Peyer's patch (tissue), 4 donors: Measurements from ENCODE around the gene PABPN1L. TPM values are rescaled to one million over a fixed set of nuclear protein-coding genes. Genes with fewer than 3 reads are reported as not detected.

ENCODE experiments used
- DNase-seq, 3 donors: peaks; one replicate each; pipeline ENCODE4 v3.0.0-alpha.2; 2017 to 2019
- H3K27ac ChIP-seq, 4 donors: fragments of 200-600 bp; sonication (generic); one replicate each; pipeline ENCODE4 v1.5.1; 2016 to 2019
- H3K27me3 ChIP-seq, 2 donors: fragments of 200-600 bp; sonication (generic); one replicate each; pipeline ENCODE4 v1.5.1; 2019
- H3K36me3 ChIP-seq, 3 donors: fragments of 200-600 bp; sonication (generic); one replicate each; pipeline ENCODE4 v1.5.1; 2016 to 2019
- H3K4me1 ChIP-seq, 4 donors: fragments of 200-600 bp; sonication (generic); one replicate each; pipeline ENCODE4 v1.5.1; 2016 to 2019
- H3K4me3 ChIP-seq, 4 donors: fragments of 200-600 bp; sonication (generic); 1 replicate in 3 of 4; 2 replicates in 1 of 4; pipeline ENCODE4 v1.5.1; 2016 to 2019; ENCODE audit warnings: mild to moderate bottlenecking in 1 of 4
- H3K9me3 ChIP-seq, 4 donors: fragments of 200-600 bp; sonication (generic); one replicate each; pipeline ENCODE4 v1.5.1; 2016 to 2019; ENCODE audit warnings: mild to moderate bottlenecking in 1 of 4
- POLR2A ChIP-seq, 2 donors: fragments of 450-650 bp; IDR thresholded peaks; one replicate each; pipeline ENCODE4 v1.5.1; 2017; ENCODE audit warnings: antibody characterized with exemption in 2 of 2, mild to moderate bottlenecking in 2 of 2, moderate library complexity in 2 of 2
- total RNA-seq, 4 donors: library from RNA; depleted of rRNA; stranded (reverse); fragments of >200 nt; gene quantifications; one replicate each; pipeline ENCODE4 v1.1.0, GENCODE V29; 2016
- TF ChIP-seq, protein P1 (sequence below), 6 experiments: fragments of 450-650 bp in 4 of 6; fragments of 200-600 bp in 2 of 6; sonication (generic) in 1 of 6; IDR thresholded peaks; one replicate each; pipeline ENCODE4 v1.5.1; 2017 to 2019; ENCODE audit warnings: antibody characterized with exemption in 6 of 6, mild to moderate bottlenecking in 3 of 6, moderate library complexity in 1 of 6

The PABPN1L gene
- total RNA-seq, 4 donors from 2014 or later, result not detected

DNA sequence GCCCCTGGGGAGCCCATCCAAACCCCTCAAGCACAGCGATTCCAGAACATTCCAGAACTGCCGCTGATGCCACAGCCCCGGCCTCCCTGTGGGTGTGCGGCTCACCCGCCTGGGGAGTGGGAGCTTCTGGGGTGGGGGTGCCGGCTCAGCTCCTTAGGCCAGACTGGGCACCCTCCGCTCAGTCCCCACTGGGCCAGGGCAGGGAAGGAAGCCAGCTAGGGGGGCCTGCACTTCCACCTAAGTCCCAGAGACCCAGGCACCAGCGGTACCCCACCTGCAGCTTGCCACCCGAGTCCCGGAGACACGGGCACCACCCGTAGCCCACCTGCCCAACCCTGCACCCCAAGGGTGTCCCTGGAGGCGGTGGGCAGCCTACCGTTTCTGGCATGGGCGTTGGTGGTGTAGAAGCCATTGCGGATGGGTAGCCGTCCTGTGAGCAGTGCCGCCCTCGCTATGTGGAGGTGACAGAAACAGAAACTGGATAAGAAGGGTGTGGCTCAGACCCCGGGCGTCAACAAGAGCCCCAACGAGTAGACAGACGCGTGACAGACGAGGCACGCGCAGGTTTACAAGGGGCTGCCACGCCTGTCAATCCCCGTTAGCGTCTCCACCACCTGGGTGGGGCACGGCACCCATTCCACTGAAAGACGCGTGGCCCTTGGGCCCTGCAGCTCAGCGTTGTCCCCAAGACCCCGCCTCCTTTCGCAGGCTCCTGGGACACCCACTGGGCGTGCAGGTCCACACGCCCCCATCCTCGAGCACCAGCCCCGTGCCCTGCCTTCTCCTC is 24.7 kb downstream of the PABPN1L start:
- Histone ChIP-seq H3K4me1 (no peaks in the 10 kb centered on the region), H3K9me3 (no peaks in the 10 kb centered on the region), H3K4me3 (no peak overlapping the region), H3K36me3 (peaks cover 0 to 20% (median 0%) of the 10 kb centered on the region in 3 donors), H3K27me3 (no peaks in the 10 kb centered on the region), H3K27ac (no peak overlapping the region)
- no peak for DNase-seq
- TF ChIP-seq, protein P1, sequence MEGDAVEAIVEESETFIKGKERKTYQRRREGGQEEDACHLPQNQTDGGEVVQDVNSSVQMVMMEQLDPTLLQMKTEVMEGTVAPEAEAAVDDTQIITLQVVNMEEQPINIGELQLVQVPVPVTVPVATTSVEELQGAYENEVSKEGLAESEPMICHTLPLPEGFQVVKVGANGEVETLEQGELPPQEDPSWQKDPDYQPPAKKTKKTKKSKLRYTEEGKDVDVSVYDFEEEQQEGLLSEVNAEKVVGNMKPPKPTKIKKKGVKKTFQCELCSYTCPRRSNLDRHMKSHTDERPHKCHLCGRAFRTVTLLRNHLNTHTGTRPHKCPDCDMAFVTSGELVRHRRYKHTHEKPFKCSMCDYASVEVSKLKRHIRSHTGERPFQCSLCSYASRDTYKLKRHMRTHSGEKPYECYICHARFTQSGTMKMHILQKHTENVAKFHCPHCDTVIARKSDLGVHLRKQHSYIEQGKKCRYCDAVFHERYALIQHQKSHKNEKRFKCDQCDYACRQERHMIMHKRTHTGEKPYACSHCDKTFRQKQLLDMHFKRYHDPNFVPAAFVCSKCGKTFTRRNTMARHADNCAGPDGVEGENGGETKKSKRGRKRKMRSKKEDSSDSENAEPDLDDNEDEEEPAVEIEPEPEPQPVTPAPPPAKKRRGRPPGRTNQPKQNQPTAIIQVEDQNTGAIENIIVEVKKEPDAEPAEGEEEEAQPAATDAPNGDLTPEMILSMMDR (IDR thresholded peaks at IDR 0.05), result no peak
- TF ChIP-seq POLR2A (IDR thresholded peaks at IDR 0.05), result no peak

DNA sequence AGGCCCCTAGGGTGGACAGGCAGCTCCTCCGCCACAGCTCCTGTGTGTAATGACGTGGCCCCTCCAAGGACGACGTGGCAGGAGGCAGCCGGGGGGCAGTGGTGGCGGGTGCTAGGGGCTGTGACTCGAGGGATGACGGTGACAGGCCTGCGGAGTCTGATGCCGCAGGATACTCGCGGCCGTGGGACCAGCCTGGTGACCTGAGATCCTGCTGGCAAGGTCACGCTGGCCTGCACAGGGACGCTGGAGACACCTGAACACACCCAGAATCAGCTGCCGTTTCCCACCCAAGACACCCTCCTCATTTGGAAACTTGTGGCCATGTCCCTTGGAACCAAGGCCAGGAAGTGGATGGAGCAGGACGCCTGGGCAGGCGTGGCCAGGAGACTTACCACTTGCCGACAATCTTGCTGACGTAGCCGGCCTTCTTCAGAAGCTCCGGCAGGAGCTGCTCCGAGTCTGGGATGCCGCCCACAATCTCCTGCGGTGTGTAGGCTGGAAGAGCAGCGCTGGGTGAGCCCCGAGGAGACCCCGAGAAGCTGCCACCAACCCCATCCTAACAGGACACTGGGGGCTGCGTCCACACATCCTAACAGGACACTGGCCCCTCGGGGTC is 25.8 kb downstream of the PABPN1L start:
- Histone ChIP-seq H3K4me1 (no peaks in the 10 kb centered on the region), H3K4me3 (no peak overlapping the region), H3K9me3 (no peaks in the 10 kb centered on the region), H3K27ac (no peak overlapping the region), H3K36me3 (peaks cover 0 to 20% (median 0%) of the 10 kb centered on the region in 3 donors), H3K27me3 (no peaks in the 10 kb centered on the region)
- TF ChIP-seq, protein P1 (IDR thresholded peaks at IDR 0.05), result no peak
- TF ChIP-seq POLR2A (IDR thresholded peaks at IDR 0.05), result no peak
- no peak for DNase-seq

DNA sequence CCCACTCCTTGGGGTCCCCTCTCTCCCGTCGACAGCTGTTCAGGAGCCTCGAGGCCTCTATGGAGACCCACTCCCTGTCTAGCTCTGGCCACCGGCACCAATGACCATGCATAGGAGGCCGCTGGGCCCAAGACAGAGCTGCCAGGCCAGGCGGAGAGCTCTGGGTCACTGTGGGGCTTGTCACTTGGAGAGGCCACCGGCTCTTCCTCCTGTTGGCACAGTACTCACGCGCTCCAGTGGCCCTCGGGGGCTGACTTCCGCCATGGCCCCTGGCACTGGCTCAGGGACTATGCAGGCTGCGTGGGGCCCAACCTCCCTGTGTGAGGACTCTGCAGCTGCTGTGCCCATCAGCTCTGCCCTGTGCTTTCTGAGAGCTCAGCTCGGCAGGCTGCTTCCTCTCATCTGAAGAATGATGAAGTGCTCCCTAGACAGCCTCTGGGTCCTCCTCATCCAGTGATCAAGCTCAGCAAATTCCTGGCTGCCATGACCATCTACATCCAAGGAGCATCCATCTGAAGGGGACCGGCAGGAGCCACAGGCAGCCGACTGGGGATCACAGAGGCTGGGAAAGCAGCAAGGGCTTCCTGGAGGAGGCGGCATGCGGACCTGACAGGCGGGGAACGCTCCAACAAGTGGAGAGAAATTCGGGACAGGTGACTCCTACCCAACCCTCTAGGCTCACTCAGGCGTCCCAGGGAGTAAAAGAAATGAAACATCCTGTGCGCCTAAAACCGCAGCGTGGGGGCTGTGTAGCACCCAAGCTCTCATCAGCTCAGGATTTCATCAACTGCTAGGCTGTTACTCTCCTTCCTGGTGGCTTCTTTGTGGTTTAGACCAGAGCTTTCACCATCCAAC is 26.5 kb downstream of the PABPN1L start:
- H3K27ac ChIP-seq, result no peak overlapping the region
- H3K4me3 ChIP-seq, result no peak overlapping the region
- H3K4me1 ChIP-seq, result no peaks in the 10 kb centered on the region
- no peak for TF ChIP-seq POLR2A (IDR thresholded peaks at IDR 0.05)
- TF ChIP-seq, protein P1 (IDR thresholded peaks at IDR 0.05), result no peak
- peaks cover 0 to 27% (median 0%) of the 10 kb centered on the region in 3 donors for H3K36me3 ChIP-seq
- no peaks in the 10 kb centered on the region for H3K27me3 ChIP-seq
- no peak for DNase-seq
- H3K9me3 ChIP-seq, result no peaks in the 10 kb centered on the region

DNA sequence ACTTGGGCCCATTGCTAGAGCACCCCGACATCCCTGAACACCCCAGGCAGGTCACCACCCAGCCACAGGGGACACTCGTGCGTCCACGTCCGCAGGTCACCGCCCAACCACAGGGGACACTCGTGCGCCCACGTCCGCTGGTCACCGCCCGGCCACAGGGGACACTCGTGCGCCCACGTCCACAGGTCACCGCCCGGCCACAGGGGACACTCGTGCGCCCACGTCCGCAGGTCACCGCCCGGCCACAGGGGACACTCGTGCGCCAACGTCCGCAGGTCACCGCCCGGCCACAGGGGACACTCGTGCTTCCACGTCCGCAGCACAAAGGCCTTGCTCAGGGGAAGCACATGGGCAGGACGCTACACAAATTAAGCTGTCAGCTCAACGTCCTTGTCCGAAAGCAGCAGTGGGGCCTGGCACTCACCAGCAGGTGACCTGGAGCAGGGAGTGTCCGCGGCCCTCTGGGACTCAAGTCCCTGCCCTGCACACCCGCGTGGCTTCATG is 27.4 kb downstream of the PABPN1L start:
- Histone ChIP-seq H3K27ac (no peak overlapping the region), H3K4me3 (no peak overlapping the region), H3K36me3 (peaks cover 0 to 29% (median 0%) of the 10 kb centered on the region in 3 donors), H3K9me3 (no peaks in the 10 kb centered on the region), H3K4me1 (no peaks in the 10 kb centered on the region), H3K27me3 (no peaks in the 10 kb centered on the region)
- TF ChIP-seq, protein P1 (IDR thresholded peaks at IDR 0.05), result no peak
- no peak for TF ChIP-seq POLR2A (IDR thresholded peaks at IDR 0.05)
- no peak for DNase-seq

DNA sequence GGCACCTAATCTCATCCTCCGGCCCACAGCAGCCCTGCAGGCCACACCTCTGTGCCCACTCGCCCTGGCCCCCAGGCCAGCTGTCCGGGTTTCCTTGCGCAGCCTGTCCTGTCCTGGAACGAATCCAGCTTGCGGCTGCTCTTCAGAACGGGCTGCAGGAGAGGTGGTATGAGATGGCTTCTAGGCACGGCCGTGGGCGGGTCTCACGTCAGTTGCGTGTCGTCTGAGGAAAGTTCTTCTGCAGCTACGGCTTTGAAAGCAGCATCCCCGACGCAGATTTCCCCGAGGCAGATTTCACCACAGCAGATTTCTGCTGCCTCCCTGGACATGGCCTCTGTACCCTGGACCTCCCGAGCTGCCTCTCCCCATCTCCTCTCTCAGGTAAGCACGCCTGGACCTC is 27.9 kb downstream of the PABPN1L start:
- Histone ChIP-seq H3K27ac (no peak overlapping the region), H3K4me1 (no peaks in the 10 kb centered on the region), H3K4me3 (no peak overlapping the region), H3K9me3 (no peaks in the 10 kb centered on the region), H3K27me3 (no peaks in the 10 kb centered on the region), H3K36me3 (peaks cover 0 to 29% (median 0%) of the 10 kb centered on the region in 3 donors)
- TF ChIP-seq POLR2A (IDR thresholded peaks at IDR 0.05), result no peak
- TF ChIP-seq, protein P1 (IDR thresholded peaks at IDR 0.05), result no peak
- no peak for DNase-seq
